HL-60/S4 treated with retinoic acid at 250 ng/mL for 4 days and 3 days (cell line): ENCODE measurements around the gene NDOR1.
"Not testable (repeated sequence)": the region's sequence is repeated elsewhere in the genome, so short reads cannot be mapped to it uniquely, and the experiment has no call there.

Source experiments
- in situ Hi-C: fragments of 300-500 bp; cut with MboI; formaldehyde crosslinking; loops from 2 replicates; pipeline ENCODE4 v1.7.0; 2022; ENCODE audit warnings: low sequenced_read_pairs

Gene NDOR1

GRCh38 chr9:137241490-137242268 is 36.2 kb downstream of the NDOR1 start:
- in situ Hi-C loops = no loop called here

- in situ Hi-C loops = no loop called here
Measured at GRCh38 chr9:137242269-137243203, 37.0 kb downstream of the NDOR1 start.

GRCh38 chr9:137243266-137243625 is 37.7 kb downstream of the NDOR1 start:
- in situ Hi-C loops = not testable (repeated sequence)

- in situ Hi-C loops = no loop called here
Measured at GRCh38 chr9:137243626-137244485, 38.4 kb downstream of the NDOR1 start.

GRCh38 chr9:137244486-137245449 is 39.3 kb downstream of the NDOR1 start:
- in situ Hi-C loops = no loop called here

- in situ Hi-C loops = no loop called here
Measured at GRCh38 chr9:137245450-137246421, 40.2 kb downstream of the NDOR1 start.

GRCh38 chr9:137247135-137247915 is 41.8 kb downstream of the NDOR1 start:
- in situ Hi-C loops = no loop called here

GRCh38 chr9:137247916-137248175 is 42.3 kb downstream of the NDOR1 start:
- in situ Hi-C loops = no loop called here

GRCh38 chr9:137250329-137251193 is 45.1 kb downstream of the NDOR1 start:
- in situ Hi-C loops = no loop called here

- in situ Hi-C loops = no loop called here
Measured at GRCh38 chr9:137251194-137251461, 45.6 kb downstream of the NDOR1 start, which contains the start of gene STPG3. Gene STPG3, plus strand, starts transcription at chr9:137251286. Its CDS starts 1 bp downstream, at chr9:137251287.

- in situ Hi-C loops = no loop called here
Measured at GRCh38 chr9:137251490-137252268, 46.2 kb downstream of the NDOR1 start.

GRCh38 chr9:137252555-137253506 is 47.3 kb downstream of the NDOR1 start:
- in situ Hi-C loops = no loop called here

- in situ Hi-C loops = no loop called here
Measured at GRCh38 chr9:137253717-137254623, 48.5 kb downstream of the NDOR1 start.

GRCh38 chr9:137254624-137255447 is 49.3 kb downstream of the NDOR1 start, which contains the start of gene NELFB:
Gene NELFB, plus strand, starts transcription at chr9:137255327.
- in situ Hi-C loops = no loop called here
